GM18498 (cell line): Measurements from ENCODE around the gene CSF2.
A peak's percentile ranks its signal among the peaks of the same experiment; 100 is the strongest.

Experiments used
- ATAC-seq: cut with Tn5 transposase; IDR thresholded peaks from one replicate; pipeline ENCODE4 v1.9.1; 2021; ENCODE audit warnings: mild to moderate bottlenecking, moderate library complexity; ENCODE audit not compliant: unreplicated experiment

The CSF2 gene

GRCh38 chr5:132086277-132086794 is 12.7 kb downstream of the CSF2 start:
- ATAC-seq, result no peak

- ATAC-seq, result no peak
These were observed 13.6 kb downstream of the CSF2 start for GRCh38 chr5:132087176-132087575.

DNA sequence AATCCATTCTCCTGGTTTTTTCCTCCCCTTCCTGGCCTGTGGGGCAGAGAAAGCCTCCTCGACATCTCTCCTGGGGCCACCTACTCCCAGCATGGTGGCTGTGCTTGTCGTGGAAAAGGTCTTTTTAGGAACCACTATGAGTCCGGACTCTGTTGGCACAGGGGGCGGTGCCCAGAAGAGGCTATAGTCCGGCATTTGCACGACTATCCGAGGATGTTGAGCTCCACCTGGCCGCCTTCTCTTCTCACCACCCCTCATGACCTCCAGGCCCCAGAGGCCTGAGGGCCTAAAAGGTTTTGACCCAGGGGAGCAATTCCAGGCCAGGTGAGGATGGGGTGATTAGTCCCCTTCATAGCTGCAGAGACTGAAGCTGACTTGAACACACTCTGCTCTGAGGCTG is 14.1 kb downstream of the CSF2 start:
- no peak for ATAC-seq

DNA sequence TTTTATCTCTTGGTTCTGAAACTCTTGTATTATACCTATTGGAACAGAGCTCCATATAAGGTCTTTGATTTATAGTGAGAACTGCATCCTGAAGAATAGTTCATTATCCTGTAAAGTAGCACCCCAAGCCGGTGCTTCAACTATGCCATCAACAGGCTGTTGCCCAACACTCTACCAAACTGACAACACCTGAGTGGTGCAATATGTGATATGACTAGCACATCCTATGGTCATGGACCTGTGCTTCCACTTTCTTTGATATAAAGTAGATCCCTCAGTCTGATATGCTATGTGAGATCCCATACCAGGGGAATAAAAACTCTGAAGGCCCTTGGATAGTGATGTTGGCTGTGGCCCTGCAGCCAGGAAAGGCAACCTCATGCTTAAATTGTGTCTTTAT is 15.8 kb downstream of the CSF2 start:
- ATAC-seq, result no peak

GRCh38 chr5:132090107-132090506 is 16.5 kb downstream of the CSF2 start:
- ATAC-seq, result no peak

DNA sequence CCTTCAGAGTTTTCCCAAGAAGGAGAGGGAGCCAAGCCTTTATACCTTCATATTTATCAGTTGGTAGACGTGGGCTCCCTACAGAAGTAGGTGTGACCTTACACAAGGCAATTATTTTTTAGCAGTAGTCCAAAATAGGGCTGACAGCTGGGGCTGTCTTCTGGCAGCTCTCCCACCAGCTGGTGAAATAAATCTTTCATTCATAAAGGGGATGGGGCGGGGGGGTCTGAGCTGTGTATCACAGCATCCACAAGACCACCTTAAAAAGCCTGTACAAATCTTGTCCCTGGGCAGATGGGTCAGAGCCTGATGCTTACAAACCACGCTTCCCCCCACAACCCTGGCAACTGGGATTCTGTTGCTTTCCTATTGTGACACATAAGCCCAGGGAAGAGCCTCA is 19.7 kb downstream of the CSF2 start:
- ATAC-seq, result no peak

GRCh38 chr5:132094393-132095076 is 20.9 kb downstream of the CSF2 start:
- no peak for ATAC-seq

GRCh38 chr5:132095077-132095410 is 21.5 kb downstream of the CSF2 start:
- ATAC-seq, result no peak

DNA sequence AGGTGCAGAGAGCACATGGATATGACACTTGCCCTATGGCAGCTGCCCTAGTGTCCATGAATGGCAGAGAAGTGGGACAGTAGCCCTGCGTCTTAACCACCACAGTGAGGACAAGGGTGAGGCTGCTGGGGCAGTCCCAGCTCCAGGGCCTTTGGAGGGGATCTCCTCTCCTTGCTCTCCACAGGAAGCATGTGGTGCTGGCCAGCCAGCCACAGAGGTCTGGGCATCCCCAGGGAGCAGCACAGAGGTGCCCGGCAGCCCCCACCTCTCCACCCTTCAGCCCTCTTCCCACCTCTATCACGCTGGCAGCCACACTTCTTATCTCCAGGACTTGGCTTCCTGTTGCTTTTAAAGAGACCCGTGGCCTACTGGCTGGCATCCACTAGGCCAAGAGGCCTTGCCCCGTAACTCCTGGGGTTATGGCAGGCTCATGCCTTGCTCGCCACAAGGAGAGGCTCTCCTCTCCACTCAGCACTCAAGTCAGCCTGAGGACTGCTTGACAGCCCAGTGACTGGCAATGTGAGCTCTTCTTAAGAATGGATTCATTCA is 21.9 kb downstream of the CSF2 start:
- no peak for ATAC-seq

GRCh38 chr5:132096904-132097303 is 23.3 kb downstream of the CSF2 start:
- ATAC-seq, result no peak

DNA sequence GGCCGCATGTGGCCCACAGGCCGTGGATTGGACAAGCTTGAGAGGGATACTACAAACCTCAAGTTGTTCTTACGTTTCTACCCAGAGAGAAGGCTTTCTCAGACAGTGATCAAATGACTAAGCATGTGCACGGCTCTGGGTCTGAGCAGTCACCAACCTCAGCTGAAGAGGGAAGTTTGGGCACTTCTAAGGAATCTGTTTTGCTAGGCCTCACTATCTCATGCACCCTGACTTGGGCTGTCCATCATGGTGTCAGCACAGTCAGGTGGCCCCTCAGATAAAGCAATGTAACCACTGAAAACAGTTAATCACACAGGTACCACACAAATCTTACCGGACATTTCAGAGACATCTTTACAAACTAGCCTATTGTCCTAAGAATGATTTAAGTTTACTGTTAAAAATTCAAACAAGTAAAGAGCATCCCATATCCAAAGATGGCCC is 24.6 kb downstream of the CSF2 start:
- ATAC-seq, result no peak

DNA sequence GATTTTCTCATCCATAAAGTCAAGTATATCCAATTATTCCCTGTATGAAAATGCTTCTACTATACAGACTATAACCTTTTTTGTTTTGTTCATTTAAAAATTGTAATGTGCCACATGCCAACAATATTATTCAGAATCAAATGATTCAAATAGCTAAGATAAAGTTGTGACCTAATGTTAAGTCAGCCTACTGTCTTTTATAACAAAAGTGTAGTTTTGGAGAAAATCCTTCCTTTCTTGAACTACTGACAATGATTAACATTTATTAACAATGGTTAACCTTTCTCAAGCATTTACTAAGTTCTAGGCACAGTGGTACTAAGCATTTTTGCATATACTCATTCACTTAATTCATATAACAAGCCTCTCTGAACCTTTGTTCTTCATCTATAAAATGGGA is 25.0 kb downstream of the CSF2 start:
- no peak for ATAC-seq

GRCh38 chr5:132099076-132099748 is 25.6 kb downstream of the CSF2 start:
- peak; percentile 42 for ATAC-seq

DNA sequence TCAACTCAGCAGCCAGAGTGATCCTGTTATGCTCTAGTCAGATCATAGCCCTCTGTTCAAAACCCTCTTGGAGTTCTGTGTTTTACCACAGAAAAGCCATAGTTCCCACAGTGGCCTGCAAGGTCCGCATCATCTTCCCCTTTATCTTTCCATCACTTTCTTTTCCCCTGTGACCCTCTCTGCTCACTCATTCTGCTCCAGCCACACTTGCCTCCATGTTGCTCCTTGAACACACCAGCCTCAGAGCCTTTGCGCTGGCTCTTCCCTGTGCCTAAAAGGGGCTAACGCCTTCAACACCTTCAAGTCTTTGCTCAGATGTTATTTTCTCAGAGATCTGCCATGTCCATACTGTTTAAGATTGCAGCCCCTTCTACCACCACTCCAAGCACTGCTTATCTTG is 26.3 kb downstream of the CSF2 start:
- ATAC-seq, result no peak

DNA sequence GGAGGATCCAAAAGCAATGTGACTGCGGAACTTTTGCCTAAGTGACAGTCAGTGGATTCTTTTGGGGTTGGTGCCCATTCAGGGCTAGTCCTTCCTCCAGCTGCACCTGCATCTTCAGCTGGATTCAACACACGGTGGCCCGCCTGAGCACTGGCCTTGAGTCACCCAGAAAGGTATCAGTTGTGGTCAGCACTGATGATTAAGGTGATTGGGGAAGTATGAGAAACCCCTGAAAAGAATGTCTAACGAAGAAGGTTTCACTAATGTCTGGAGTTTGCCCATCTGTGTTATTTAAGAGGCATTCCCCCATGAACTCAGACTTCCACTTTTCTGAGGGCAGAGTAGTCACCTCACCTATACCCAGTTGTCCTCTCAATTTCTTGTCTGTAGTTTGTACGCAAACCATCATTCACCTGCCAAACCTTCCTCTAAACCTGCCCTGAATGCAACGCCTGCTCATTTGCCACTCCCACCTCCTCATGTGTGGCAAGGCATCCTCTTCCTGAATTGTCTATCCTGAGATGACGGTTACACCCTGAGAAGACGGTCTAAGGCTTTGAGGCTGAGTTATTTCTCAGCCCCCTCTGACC is 27.2 kb downstream of the CSF2 start:
- peak; percentile 28 for ATAC-seq

GRCh38 chr5:132101385-132101880 is 27.8 kb downstream of the CSF2 start:
- ATAC-seq, result no peak

DNA sequence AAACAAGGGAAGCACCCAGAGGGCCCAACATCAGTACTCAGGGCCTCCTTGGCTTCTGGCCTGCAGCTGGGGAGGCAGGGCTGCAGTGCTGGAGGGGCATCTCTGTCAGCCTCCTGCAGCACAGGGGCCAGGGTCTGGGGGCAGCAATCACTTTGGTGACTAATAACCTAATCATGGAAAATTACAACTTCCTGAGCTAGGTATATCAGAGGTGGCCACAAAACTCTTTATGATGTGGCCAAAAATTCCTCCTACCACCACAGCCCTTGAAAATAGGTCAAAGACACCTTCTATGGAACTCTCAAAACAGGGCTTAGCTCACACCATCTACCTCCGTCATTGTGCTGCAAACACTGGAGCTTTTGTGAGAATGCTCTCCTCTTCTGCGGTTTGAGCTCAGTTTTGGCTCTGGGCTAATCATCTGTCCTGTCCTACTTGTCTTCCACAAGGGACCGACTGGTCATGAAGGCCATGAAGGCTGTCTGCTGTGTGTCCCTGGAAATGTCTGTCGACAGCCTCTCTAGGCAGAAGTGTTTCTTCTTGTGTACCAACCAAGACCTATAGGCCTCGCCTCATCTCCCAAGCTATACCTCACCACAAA is 28.6 kb downstream of the CSF2 start:
- ATAC-seq, result no peak

DNA sequence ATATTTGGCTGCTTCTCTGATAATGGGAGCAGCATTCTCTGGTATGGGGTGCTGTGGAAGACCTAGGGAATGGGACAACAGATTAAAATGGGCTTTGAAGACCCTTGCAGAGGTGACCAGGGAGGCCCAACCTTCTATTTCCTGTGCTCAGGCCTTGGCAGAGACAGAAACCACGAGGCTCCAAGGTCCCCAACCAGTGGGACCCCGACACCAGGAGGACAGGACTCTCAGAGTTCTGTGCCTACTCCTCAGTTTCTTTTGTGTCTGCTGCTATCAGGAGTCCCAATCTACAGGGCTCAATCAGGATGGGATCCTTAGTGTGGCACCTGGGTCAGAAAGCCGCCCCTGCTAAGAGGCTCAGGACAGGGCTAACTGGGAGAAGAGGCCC is 29.3 kb downstream of the CSF2 start:
- ATAC-seq, result no peak

DNA sequence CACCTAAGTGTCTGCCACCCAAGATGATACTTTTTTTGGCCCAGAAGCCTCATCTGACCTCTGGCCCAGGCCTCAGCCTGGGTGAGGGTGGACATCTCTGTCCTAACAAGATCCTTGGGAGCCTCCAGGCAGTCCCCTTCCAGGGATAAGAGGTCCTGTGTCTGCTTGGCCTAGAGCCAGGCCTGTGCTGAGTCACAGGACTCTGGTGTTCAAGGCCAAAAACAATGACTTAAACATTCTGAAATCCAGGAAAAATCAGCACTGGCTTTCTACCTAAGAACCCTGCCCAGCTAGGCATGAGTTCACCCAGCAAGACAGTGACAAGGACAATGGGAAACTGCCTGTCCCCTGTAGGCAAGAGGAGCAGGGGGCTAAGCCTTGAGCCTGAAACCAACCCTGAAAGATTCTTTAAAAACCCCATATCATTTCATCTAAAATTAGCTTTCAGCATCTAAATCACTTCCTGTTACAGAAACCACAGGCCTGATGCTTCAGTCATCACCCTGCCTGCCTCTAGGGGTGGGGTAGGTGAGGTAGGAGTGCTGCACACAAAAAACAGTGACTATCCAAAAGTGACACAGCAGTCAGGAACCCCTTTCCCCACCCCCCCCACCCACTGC is 29.9 kb downstream of the CSF2 start:
- ATAC-seq, result peak; percentile 75

GRCh38 chr5:132103969-132104391 is 30.4 kb downstream of the CSF2 start:
- ATAC-seq, result peak; percentile 21

DNA sequence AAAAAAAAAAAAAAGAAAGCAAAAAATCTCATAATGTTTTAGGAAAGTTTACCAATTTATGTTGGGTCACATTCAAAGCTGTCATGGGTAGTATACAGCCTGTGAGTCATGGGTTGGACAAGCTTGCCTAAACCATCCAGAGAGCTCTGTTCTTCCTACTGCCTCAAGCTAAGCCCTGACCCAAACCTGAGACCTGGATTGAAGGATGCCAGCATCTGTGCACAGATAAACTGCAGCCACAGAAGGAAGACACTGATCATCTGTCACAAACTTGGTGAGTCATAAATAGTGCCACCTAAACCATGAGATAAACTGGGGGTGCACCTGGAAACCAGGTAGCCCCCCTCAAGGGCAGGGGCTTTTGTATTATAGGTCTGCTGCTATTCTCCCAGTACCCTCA is 31.0 kb downstream of the CSF2 start:
- ATAC-seq, result no peak
